ENCODE measurements around the gene HNRNPAB.

Gene HNRNPAB

GRCh38 chr5:178216779-178217178, 12.4 kb downstream of the HNRNPAB start:
- DNase-seq: no peak
- Histone ChIP-seq H3K4me1 (ENCODE audit: low read length) (no peaks in the 10 kb centered on the region), H3K27ac (ENCODE audit: low read length) (no peak overlapping the region), H3K79me2 (ENCODE audit: low read length) (peaks cover 11% of the 10 kb centered on the region; the same call in 1 of the 2 replicates), H3K9ac (ENCODE audit: low read length) (no peak overlapping the region), H3K27me3 (replicated peaks; ENCODE audit: insufficient read depth, low read length) (no peaks in the 10 kb centered on the region), H3K4me2 (ENCODE audit: low read depth, low read length) (no peak overlapping the region), H3K4me3 (ENCODE audit: low read length) (no peak overlapping the region), H3K36me3 (replicated peaks; ENCODE audit: insufficient read depth, low read length) (peaks cover 4% of the 10 kb centered on the region; the same call in 1 of the 2 replicates), H4K20me1 (ENCODE audit: insufficient read depth, low read length) (no peaks in the 10 kb centered on the region), H3K9me3 (replicated peaks; ENCODE audit: insufficient read depth, low read length) (no peaks in the 10 kb centered on the region), H2AFZ (ENCODE audit: low read length) (no peak overlapping the region), H3K9me2 (replicated peaks; ENCODE audit: insufficient read depth, low read length) (no peaks in the 10 kb centered on the region), H3F3A (ENCODE audit: insufficient read depth, low read length) (peaks cover 12% of the 10 kb centered on the region; the same call in 1 of the 2 replicates)
- TF ChIP-seq EZH2 (optimal IDR thresholded peaks at IDR 0.05; ENCODE audit: low read depth, low read length): no peak

GRCh38 chr5:178218237-178218776, 14.0 kb downstream of the HNRNPAB start:
- peaks cover 3% of the 10 kb centered on the region; the same call in 1 of the 2 replicates for H3K36me3 ChIP-seq (replicated peaks; ENCODE audit: insufficient read depth, low read length)
- H3K9me3 ChIP-seq (replicated peaks; ENCODE audit: insufficient read depth, low read length): no peaks in the 10 kb centered on the region
- no peak for DNase-seq
- H3K79me2 ChIP-seq (ENCODE audit: low read length): 0 out of 2 replicates have a peak, but pooled peaks cover 4% of the 10 kb centered on the region
- no peaks in the 10 kb centered on the region for H3K9me2 ChIP-seq (replicated peaks; ENCODE audit: insufficient read depth, low read length)
- H3K27me3 ChIP-seq (replicated peaks; ENCODE audit: insufficient read depth, low read length): no peaks in the 10 kb centered on the region
- no peak overlapping the region for H3K4me3 ChIP-seq (ENCODE audit: low read length)
- H2AFZ ChIP-seq (ENCODE audit: low read length): no peak overlapping the region
- H3K9ac ChIP-seq (ENCODE audit: low read length): no peak overlapping the region
- H3K4me2 ChIP-seq (ENCODE audit: low read depth, low read length): no peak overlapping the region
- no peak overlapping the region for H3K27ac ChIP-seq (ENCODE audit: low read length)
- peaks cover 14% of the 10 kb centered on the region; the same call in 1 of the 2 replicates for H3F3A ChIP-seq (ENCODE audit: insufficient read depth, low read length)
- H4K20me1 ChIP-seq (ENCODE audit: insufficient read depth, low read length): no peaks in the 10 kb centered on the region
- H3K4me1 ChIP-seq (ENCODE audit: low read length): no peaks in the 10 kb centered on the region
- TF ChIP-seq CTCF (IDR thresholded peaks at IDR 0.05; ENCODE audit: low read length): no peak
- TF ChIP-seq EZH2phosphoT487 (IDR thresholded peaks at IDR 0.05; ENCODE audit: low read length): no peak
- TF ChIP-seq EZH2 (optimal IDR thresholded peaks at IDR 0.05; ENCODE audit: low read depth, low read length): no peak

- H3K36me3 ChIP-seq (replicated peaks; ENCODE audit: insufficient read depth, low read length): no peaks in the 10 kb centered on the region; the same call in 1 of the 2 replicates
- H4K20me1 ChIP-seq (ENCODE audit: insufficient read depth, low read length): no peaks in the 10 kb centered on the region
- H3K79me2 ChIP-seq (ENCODE audit: low read length): 0 out of 2 replicates have a peak, but pooled peaks cover 4% of the 10 kb centered on the region
These were observed 14.5 kb downstream of the HNRNPAB start for GRCh38 chr5:178218827-178219226.

More at GRCh38 chr5:178218827-178219226, 14.5 kb downstream of the HNRNPAB start:
- Histone ChIP-seq H3K4me3 (ENCODE audit: low read length) (no peak overlapping the region), H3K9me2 (replicated peaks; ENCODE audit: insufficient read depth, low read length) (no peaks in the 10 kb centered on the region), H3K4me1 (ENCODE audit: low read length) (no peaks in the 10 kb centered on the region), H3K27ac (ENCODE audit: low read length) (no peak overlapping the region), H3K9ac (ENCODE audit: low read length) (no peak overlapping the region), H2AFZ (ENCODE audit: low read length) (no peak overlapping the region), H3K9me3 (replicated peaks; ENCODE audit: insufficient read depth, low read length) (no peaks in the 10 kb centered on the region), H3F3A (ENCODE audit: insufficient read depth, low read length) (peaks cover 14% of the 10 kb centered on the region; the same call in 1 of the 2 replicates), H3K27me3 (replicated peaks; ENCODE audit: insufficient read depth, low read length) (no peaks in the 10 kb centered on the region), H3K4me2 (ENCODE audit: low read depth, low read length) (no peak overlapping the region)
- DNase-seq: no peak
- TF ChIP-seq CTCF (IDR thresholded peaks at IDR 0.05; ENCODE audit: low read length) (no peak), EZH2 (optimal IDR thresholded peaks at IDR 0.05; ENCODE audit: low read depth, low read length) (no peak), EZH2phosphoT487 (IDR thresholded peaks at IDR 0.05; ENCODE audit: low read length) (no peak)
